HEK293 (cell line): ENCODE measurements around the gene PARP9.

Experiments
- AEBP2 ChIP-seq: fragments of 450-650 bp; formaldehyde crosslinking; IDR thresholded peaks from 2 replicates; pipeline ENCODE4 v1.5.1; 2016; ENCODE audit warnings: missing biosample characterization, missing genetic modification characterization, borderline replicate concordance
- BCL11A ChIP-seq: fragments of 450-650 bp; formaldehyde crosslinking; IDR thresholded peaks from 2 replicates; pipeline ENCODE4 v1.5.1; 2016; ENCODE audit warnings: low read depth, missing biosample characterization, missing genetic modification characterization
- GFI1B ChIP-seq: fragments of 450-650 bp; formaldehyde crosslinking; IDR thresholded peaks from 2 replicates; pipeline ENCODE4 v1.5.1; 2016; ENCODE audit warnings: missing biosample characterization, missing genetic modification characterization
- HIC1 ChIP-seq: fragments of 450-650 bp; formaldehyde crosslinking; IDR thresholded peaks from 2 replicates; pipeline ENCODE4 v1.5.1; 2016; ENCODE audit warnings: missing biosample characterization, missing genetic modification characterization
- OSR2 ChIP-seq: fragments of 450-650 bp; formaldehyde crosslinking; IDR thresholded peaks from 2 replicates; pipeline ENCODE4 v1.5.1; 2016; ENCODE audit warnings: missing biosample characterization, missing genetic modification characterization
- OVOL3 ChIP-seq: fragments of 450-650 bp; formaldehyde crosslinking; IDR thresholded peaks from 2 replicates; pipeline ENCODE4 v1.5.1; 2016; ENCODE audit warnings: missing biosample characterization, missing genetic modification characterization
- PRDM1 ChIP-seq: fragments of 450-650 bp; formaldehyde crosslinking; IDR thresholded peaks from 2 replicates; pipeline ENCODE4; 2016; ENCODE audit warnings: missing biosample characterization, missing genetic modification characterization
- REPIN1 ChIP-seq: fragments of 450-650 bp; formaldehyde crosslinking; IDR thresholded peaks from 2 replicates; pipeline ENCODE4 v1.5.1; 2017; ENCODE audit warnings: missing biosample characterization, missing genetic modification characterization, low read depth
- SETDB1 ChIP-seq: IDR thresholded peaks from one replicate; pipeline ENCODE4 v1.6.1; 2017; ENCODE audit warnings: mild to moderate bottlenecking, low read length, moderate library complexity, mixed read lengths; ENCODE audit not compliant: insufficient read length
- SP7 ChIP-seq: fragments of 450-650 bp; formaldehyde crosslinking; IDR thresholded peaks from 2 replicates; pipeline ENCODE4 v1.5.1; 2016; ENCODE audit warnings: missing biosample characterization, missing genetic modification characterization
- ZBTB21 ChIP-seq: fragments of 450-650 bp; formaldehyde crosslinking; IDR thresholded peaks from 2 replicates; pipeline ENCODE4 v1.5.1; 2017; ENCODE audit warnings: missing biosample characterization, missing genetic modification characterization
- ZBTB6 ChIP-seq: fragments of 450-650 bp; formaldehyde crosslinking; IDR thresholded peaks from 2 replicates; pipeline ENCODE4 v1.5.1; 2017; ENCODE audit warnings: missing biosample characterization, missing genetic modification characterization
- ZBTB8A ChIP-seq: fragments of 450-650 bp; formaldehyde crosslinking; IDR thresholded peaks from 2 replicates; pipeline ENCODE4 v1.5.1; 2016; ENCODE audit warnings: missing biosample characterization, missing genetic modification characterization
- ZFHX2 ChIP-seq: fragments of 450-650 bp; formaldehyde crosslinking; conservative IDR thresholded peaks from 2 replicates; pipeline ENCODE4 v1.5.1; 2016; ENCODE audit warnings: missing biosample characterization, missing genetic modification characterization
- ZFP69B ChIP-seq: fragments of 450-650 bp; formaldehyde crosslinking; IDR thresholded peaks from 2 replicates; pipeline ENCODE4 v1.5.1; 2016; ENCODE audit warnings: missing biosample characterization, missing genetic modification characterization
- ZNF121 ChIP-seq: fragments of 450-650 bp; formaldehyde crosslinking; IDR thresholded peaks from 2 replicates; pipeline ENCODE4 v1.5.1; 2016; ENCODE audit warnings: missing biosample characterization, missing genetic modification characterization
- ZNF138 ChIP-seq: fragments of 450-650 bp; formaldehyde crosslinking; IDR thresholded peaks from 2 replicates; pipeline ENCODE4 v1.5.1; 2016; ENCODE audit warnings: missing biosample characterization, missing genetic modification characterization, borderline replicate concordance
- ZNF202 ChIP-seq: fragments of 450-650 bp; formaldehyde crosslinking; IDR thresholded peaks from 2 replicates; pipeline ENCODE4 v1.5.1; 2016; ENCODE audit warnings: missing biosample characterization, missing genetic modification characterization, borderline replicate concordance
- ZNF23 ChIP-seq: fragments of 450-650 bp; formaldehyde crosslinking; IDR thresholded peaks from 2 replicates; pipeline ENCODE4 v1.5.1; 2016; ENCODE audit warnings: missing biosample characterization, missing genetic modification characterization, borderline replicate concordance
- ZNF24 ChIP-seq: fragments of 450-650 bp; formaldehyde crosslinking; IDR thresholded peaks from 2 replicates; pipeline ENCODE4 v1.5.1; 2016; ENCODE audit warnings: missing biosample characterization, missing genetic modification characterization
- ZNF274 ChIP-seq, 2 experiments: fragments of 200-500 bp in 1 of 2; fragments of 450-650 bp in 1 of 2; sonication (Bioruptor generic) in 1 of 2; formaldehyde crosslinking in 1 of 2; IDR thresholded peaks; 2 replicates each; pipeline versions ENCODE4 v1.5.1 to v1.6.1; 2014 to 2016; ENCODE audit warnings: borderline replicate concordance in 1 of 2, inconsistent platforms in 1 of 2, low read length in 1 of 2, missing biosample characterization in 1 of 2, missing genetic modification characterization in 1 of 2
- ZNF416 ChIP-seq: fragments of 450-650 bp; formaldehyde crosslinking; IDR thresholded peaks from 2 replicates; pipeline ENCODE4 v1.5.1; 2016; ENCODE audit warnings: missing biosample characterization, missing genetic modification characterization
- ZNF501 ChIP-seq: fragments of 450-650 bp; formaldehyde crosslinking; IDR thresholded peaks from 2 replicates; pipeline ENCODE4 v1.5.1; 2016; ENCODE audit warnings: missing biosample characterization, missing genetic modification characterization
- ZNF549 ChIP-seq: fragments of 450-650 bp; IDR thresholded peaks from 2 replicates; pipeline ENCODE4 v1.5.1; 2018; ENCODE audit warnings: missing biosample characterization, missing genetic modification characterization, mild to moderate bottlenecking, inconsistent platforms, moderate library complexity
- ZNF560 ChIP-seq: fragments of 450-650 bp; formaldehyde crosslinking; IDR thresholded peaks from 2 replicates; pipeline ENCODE4 v1.5.1; 2017; ENCODE audit warnings: missing biosample characterization, missing genetic modification characterization, borderline replicate concordance
- ZNF621 ChIP-seq: fragments of 450-650 bp; formaldehyde crosslinking; IDR thresholded peaks from 2 replicates; pipeline ENCODE4 v1.5.1; 2017; ENCODE audit warnings: missing biosample characterization, missing genetic modification characterization
- ZNF623 ChIP-seq: fragments of 450-650 bp; formaldehyde crosslinking; IDR thresholded peaks from 2 replicates; pipeline ENCODE4 v1.5.1; 2016; ENCODE audit warnings: missing biosample characterization, missing genetic modification characterization
- ZNF660 ChIP-seq: fragments of 450-650 bp; IDR thresholded peaks from 2 replicates; pipeline ENCODE4 v1.5.1; 2018; ENCODE audit warnings: missing biosample characterization, mild to moderate bottlenecking, missing genetic modification characterization
- ZNF785 ChIP-seq: fragments of 450-650 bp; formaldehyde crosslinking; IDR thresholded peaks from 2 replicates; pipeline ENCODE4 v1.5.1; 2016; ENCODE audit warnings: missing biosample characterization, missing genetic modification characterization
- ZNF792 ChIP-seq: fragments of 450-650 bp; formaldehyde crosslinking; IDR thresholded peaks from 2 replicates; pipeline ENCODE4 v1.5.1; 2016; ENCODE audit warnings: missing biosample characterization, missing genetic modification characterization
- TF ChIP-seq, protein P1 (sequence below): fragments of 450-650 bp; formaldehyde crosslinking; IDR thresholded peaks from 2 replicates; pipeline ENCODE4 v1.5.1; 2016; ENCODE audit warnings: missing biosample characterization, missing genetic modification characterization
- TF ChIP-seq, protein P2 (sequence below): fragments of 450-650 bp; IDR thresholded peaks from 2 replicates; pipeline ENCODE4 v1.5.1; 2018; ENCODE audit warnings: missing biosample characterization, mild to moderate bottlenecking, missing genetic modification characterization

PARP9 gene

DNA sequence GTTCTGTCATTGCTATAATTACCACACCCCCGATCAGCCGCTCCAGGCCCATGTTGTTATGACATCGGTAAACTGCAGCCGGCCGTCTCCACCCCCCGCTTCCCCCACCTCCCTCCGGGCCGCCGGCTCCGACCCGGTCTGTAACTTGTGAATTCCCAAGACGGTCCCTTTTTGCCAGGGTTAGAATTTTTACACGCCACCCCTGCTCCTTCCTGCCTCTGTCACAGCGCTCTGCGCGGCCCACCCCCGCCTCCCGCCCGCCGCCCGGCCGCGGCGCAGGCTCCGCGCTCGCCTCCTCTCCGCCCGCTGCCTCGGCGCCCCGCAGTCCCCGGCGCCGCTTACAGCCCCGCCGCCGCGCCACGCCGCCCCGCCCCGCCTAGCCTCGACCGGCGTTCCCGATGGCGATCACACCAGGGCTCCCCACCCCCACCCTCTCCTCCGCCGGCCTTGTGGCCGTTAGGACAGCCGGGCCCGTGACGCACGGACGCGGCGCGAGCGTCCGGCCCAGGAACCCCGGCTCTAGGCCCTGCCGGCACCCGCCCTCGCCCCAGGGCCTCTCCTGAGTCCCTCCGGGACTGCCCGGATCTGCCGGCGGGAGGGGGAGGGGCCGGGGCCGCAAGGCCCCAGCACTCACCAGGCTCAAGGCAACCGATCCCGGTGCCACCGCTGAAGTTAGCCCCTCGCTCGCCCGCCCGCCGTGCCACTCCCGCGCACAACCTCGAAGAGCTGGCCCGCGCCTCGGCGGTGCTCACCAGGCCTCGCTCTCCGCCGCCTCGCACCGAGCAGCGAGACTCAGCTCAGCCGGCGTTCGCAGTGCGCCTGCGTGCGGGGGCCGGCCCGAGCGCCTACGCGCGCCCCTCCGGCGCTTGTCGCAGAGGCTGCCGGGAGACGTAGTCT, 49.7 kb downstream of the PARP9 start, which contains the start of gene KPNA1 (continued):
- TF ChIP-seq, protein P1, sequence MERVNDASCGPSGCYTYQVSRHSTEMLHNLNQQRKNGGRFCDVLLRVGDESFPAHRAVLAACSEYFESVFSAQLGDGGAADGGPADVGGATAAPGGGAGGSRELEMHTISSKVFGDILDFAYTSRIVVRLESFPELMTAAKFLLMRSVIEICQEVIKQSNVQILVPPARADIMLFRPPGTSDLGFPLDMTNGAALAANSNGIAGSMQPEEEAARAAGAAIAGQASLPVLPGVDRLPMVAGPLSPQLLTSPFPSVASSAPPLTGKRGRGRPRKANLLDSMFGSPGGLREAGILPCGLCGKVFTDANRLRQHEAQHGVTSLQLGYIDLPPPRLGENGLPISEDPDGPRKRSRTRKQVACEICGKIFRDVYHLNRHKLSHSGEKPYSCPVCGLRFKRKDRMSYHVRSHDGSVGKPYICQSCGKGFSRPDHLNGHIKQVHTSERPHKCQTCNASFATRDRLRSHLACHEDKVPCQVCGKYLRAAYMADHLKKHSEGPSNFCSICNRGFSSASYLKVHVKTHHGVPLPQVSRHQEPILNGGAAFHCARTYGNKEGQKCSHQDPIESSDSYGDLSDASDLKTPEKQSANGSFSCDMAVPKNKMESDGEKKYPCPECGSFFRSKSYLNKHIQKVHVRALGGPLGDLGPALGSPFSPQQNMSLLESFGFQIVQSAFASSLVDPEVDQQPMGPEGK (tag by site-specific recombination) = peak; percentile 51
- TF ChIP-seq ZBTB8A (tag by site-specific recombination) (peak; percentile 66; the same call in 1 of the 2 replicates), ZFHX2 (tag by site-specific recombination) (peak; percentile 82), PRDM1 (tag by site-specific recombination) (no peak), ZNF560 (no peak), OSR2 (tag by site-specific recombination) (no peak), ZNF623 (no peak), ZNF274 (IDR thresholded peaks at IDR 0.05; ENCODE audit: low read length) (no peak), ZNF274 (tag by site-specific recombination; IDR thresholded peaks at IDR 0.05; ENCODE audit: borderline replicate concordance) (no peak), ZNF138 (tag by site-specific recombination) (no peak), AEBP2 (tag by site-specific recombination) (no peak), ZNF621 (tag by site-specific recombination) (no peak), ZNF416 (no peak), REPIN1 (tag by site-specific recombination) (0 out of 2 replicates have a peak, but pooled peaks have one; percentile 75), ZNF121 (tag by site-specific recombination) (peak; percentile 99), ZNF24 (no peak), ZNF202 (no peak), OVOL3 (tag by site-specific recombination) (no peak), ZBTB6 (tag by site-specific recombination) (peak; percentile 66), ZNF660 (0 out of 2 replicates have a peak, but pooled peaks have one; percentile 64), ZNF23 (tag by site-specific recombination) (no peak), ZBTB21 (tag by site-specific recombination) (no peak), ZNF549 (tag by site-specific recombination) (no peak), HIC1 (tag by site-specific recombination) (0 out of 2 replicates have a peak, but pooled peaks have one; percentile 26), SP7 (tag by site-specific recombination) (peak; percentile 50), ZNF501 (tag by site-specific recombination) (0 out of 2 replicates have a peak, but pooled peaks have one; percentile 21), GFI1B (no peak), SETDB1 (no peak), ZNF785 (tag by site-specific recombination) (no peak), BCL11A (tag by site-specific recombination) (no peak), ZNF792 (tag by site-specific recombination) (no peak), ZFP69B (tag by site-specific recombination) (no peak; the same call in 1 of the 2 replicates)
- TF ChIP-seq, protein P2, sequence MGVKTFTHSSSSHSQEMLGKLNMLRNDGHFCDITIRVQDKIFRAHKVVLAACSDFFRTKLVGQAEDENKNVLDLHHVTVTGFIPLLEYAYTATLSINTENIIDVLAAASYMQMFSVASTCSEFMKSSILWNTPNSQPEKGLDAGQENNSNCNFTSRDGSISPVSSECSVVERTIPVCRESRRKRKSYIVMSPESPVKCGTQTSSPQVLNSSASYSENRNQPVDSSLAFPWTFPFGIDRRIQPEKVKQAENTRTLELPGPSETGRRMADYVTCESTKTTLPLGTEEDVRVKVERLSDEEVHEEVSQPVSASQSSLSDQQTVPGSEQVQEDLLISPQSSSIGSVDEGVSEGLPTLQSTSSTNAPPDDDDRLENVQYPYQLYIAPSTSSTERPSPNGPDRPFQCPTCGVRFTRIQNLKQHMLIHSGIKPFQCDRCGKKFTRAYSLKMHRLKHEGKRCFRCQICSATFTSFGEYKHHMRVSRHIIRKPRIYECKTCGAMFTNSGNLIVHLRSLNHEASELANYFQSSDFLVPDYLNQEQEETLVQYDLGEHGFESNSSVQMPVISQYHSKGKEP (tag by site-specific recombination) = no peak
